Liver (tissue), 9 donors: Measurements from ENCODE around the gene SLC22A12. TPM values are rescaled to one million over a fixed set of nuclear protein-coding genes. Genes with fewer than 3 reads are reported as not detected.

Experiments used
- DNase-seq: peaks from one replicate; pipeline ENCODE4 v3.0.0-alpha.2; 2017; ENCODE audit warnings: low spot score
- H3K27ac ChIP-seq, 2 donors: one replicate each; pipeline ENCODE4 v1.7.0; 2013; ENCODE audit warnings: inconsistent platforms in 2 of 2, low read length in 2 of 2, control low read depth in 1 of 2, low read depth in 1 of 2, mild to moderate bottlenecking in 1 of 2
- H3K27me3 ChIP-seq, 4 donors: one replicate each; pipeline versions ENCODE4 v1.6.1 to v1.7.0; 2013; ENCODE audit warnings: low read length in 3 of 4, inconsistent platforms in 1 of 4, mild to moderate bottlenecking in 1 of 4, moderate library complexity in 1 of 4; ENCODE audit not compliant: control insufficient read depth in 4 of 4, insufficient read depth in 4 of 4
- H3K36me3 ChIP-seq, 4 donors: one replicate each; pipeline versions ENCODE4 v1.6.1 to v1.7.0; 2013; ENCODE audit warnings: low read length in 3 of 4, mild to moderate bottlenecking in 3 of 4, low read depth in 1 of 4, moderate library complexity in 1 of 4; ENCODE audit not compliant: control insufficient read depth in 4 of 4, insufficient read depth in 3 of 4
- H3K4me1 ChIP-seq, 4 donors: one replicate each; pipeline versions ENCODE4 v1.6.1 to v1.7.0; 2013; ENCODE audit warnings: low read length in 3 of 4, mild to moderate bottlenecking in 3 of 4, moderate library complexity in 1 of 4; ENCODE audit not compliant: control insufficient read depth in 4 of 4, insufficient read depth in 4 of 4
- H3K4me3 ChIP-seq, 3 donors: one replicate each; pipeline versions ENCODE4 v1.6.1 to v1.7.0; 2013; ENCODE audit warnings: low read length in 3 of 3, control low read depth in 1 of 3, low read depth in 1 of 3, mild to moderate bottlenecking in 1 of 3
- H3K9ac ChIP-seq, 2 donors: one replicate each; pipeline ENCODE4 v1.7.0; 2013; ENCODE audit warnings: low read length in 2 of 2, mild to moderate bottlenecking in 2 of 2, moderate library complexity in 2 of 2, control low read depth in 1 of 2, low read depth in 1 of 2
- H3K9me3 ChIP-seq, 4 donors: one replicate each; pipeline versions ENCODE4 v1.6.1 to v1.7.0; 2013; ENCODE audit warnings: low read length in 3 of 4; ENCODE audit not compliant: control insufficient read depth in 4 of 4
- ATF3 ChIP-seq: IDR thresholded peaks from 2 replicates; pipeline ENCODE4 v1.6.1; 2016; ENCODE audit warnings: antibody characterized with exemption
- CTCF ChIP-seq: fragments of 150-350 bp; IDR thresholded peaks from 2 replicates; pipeline ENCODE4 v1.5.1; 2017; ENCODE audit warnings: improper control_type of control experiment, low read depth, low read length; ENCODE audit not compliant: missing input control
- EGR1 ChIP-seq, 2 donors: IDR thresholded peaks; 2 replicates each; pipeline ENCODE4 v1.6.1; 2016 to 2018; ENCODE audit warnings: antibody characterized with exemption in 2 of 2, low read depth in 2 of 2
- FOXA1 ChIP-seq: IDR thresholded peaks from 2 replicates; pipeline ENCODE4 v1.6.1; 2016; ENCODE audit warnings: antibody characterized with exemption
- FOXA2 ChIP-seq: IDR thresholded peaks from 2 replicates; pipeline ENCODE4 v1.6.1; 2016; ENCODE audit warnings: antibody characterized with exemption
- GABPA ChIP-seq, 2 donors: IDR thresholded peaks in 1 of 2; conservative IDR thresholded peaks in 1 of 2; 2 replicates each; pipeline ENCODE4 v1.6.1; 2016; ENCODE audit warnings: antibody characterized with exemption in 2 of 2, mild to moderate bottlenecking in 1 of 2, moderate library complexity in 1 of 2
- HNF4G ChIP-seq: IDR thresholded peaks from 2 replicates; pipeline ENCODE4 v1.6.1; 2016; ENCODE audit warnings: antibody characterized with exemption
- NR2F2 ChIP-seq: IDR thresholded peaks from 2 replicates; pipeline ENCODE4 v1.6.1; 2016; ENCODE audit warnings: antibody characterized with exemption
- RAD21 ChIP-seq, 2 donors: IDR thresholded peaks; 2 replicates each; pipeline ENCODE4 v1.6.1; 2016; ENCODE audit warnings: antibody characterized with exemption in 2 of 2, mild to moderate bottlenecking in 2 of 2
- REST ChIP-seq: IDR thresholded peaks from 2 replicates; pipeline ENCODE4 v1.6.1; 2016; ENCODE audit warnings: antibody characterized with exemption, mild to moderate bottlenecking
- YY1 ChIP-seq: IDR thresholded peaks from 2 replicates; pipeline ENCODE4 v1.6.1; 2016; ENCODE audit warnings: antibody characterized with exemption, mild to moderate bottlenecking
- WGBS: extraction: QIAGEN DNeasy Blood & Tissue Kit; methylation state at CpG from one replicate; pipeline ENCODE4 v1.1.7; 2013; 5-methylcytosine and 5-hydroxymethylcytosine counted together
- polyA plus RNA-seq, 2 donors: library from polyadenylated mRNA; stranded (reverse) in 1 of 2; unstranded in 1 of 2; fragments of 200-250 nt in 1 of 2; fragments of >200 nt in 1 of 2; fragmentation: Nextera tagmentation in 1 of 2; extraction: Ambion mirVana in 1 of 2; gene quantifications; one replicate each; pipeline versions ENCODE4 v1.2.1 to v1.2.3, GENCODE V29; 2013 to 2015
- total RNA-seq, 2 donors: library from RNA; depleted of rRNA; stranded (reverse); fragments of >200 nt; gene quantifications; one replicate each; pipeline ENCODE4 v1.2.3, GENCODE V29; 2014
- donor health status: healthy.
- donor health status: healthy.
- donor health status: healthy.
- donor health status: healthy.
- donor health status: healthy.

Gene SLC22A12
- total and polyA plus RNA-seq, 4 donors: under 0.01 to 0.02 TPM; not detected in 2

- H3K9me3 ChIP-seq: peaks cover 0 to 2% (median 0%) of the 10 kb centered on the region in 4 donors
- H3K4me1 ChIP-seq: no peaks in the 10 kb centered on the region
- WGBS: 89% methylated on average over 15 of the region's 15 CpGs
- H3K4me3 ChIP-seq: no peak overlapping the region
- TF ChIP-seq GABPA (IDR thresholded peaks at IDR 0.05 in 1 of 2, conservative IDR thresholded peaks at IDR 0.05 in 1 of 2) (no peak), EGR1 (IDR thresholded peaks at IDR 0.05; ENCODE audit: low read depth in 2 of 2) (no peak), HNF4G (no peak), ATF3 (no peak), FOXA2 (no peak), CTCF (no peak), YY1 (no peak), RAD21 (IDR thresholded peaks at IDR 0.05) (no peak), NR2F2 (no peak)
- no peaks in the 10 kb centered on the region for H3K36me3 ChIP-seq
- no peak overlapping the region for H3K9ac ChIP-seq
- no peak for DNase-seq
- H3K27ac ChIP-seq: no peak overlapping the region
- no peaks in the 10 kb centered on the region for H3K27me3 ChIP-seq
Observed at GRCh38 chr11:64582885-64583284, 8.1 kb upstream of the SLC22A12 start.

- H3K27ac ChIP-seq: no peak overlapping the region
- no peak for DNase-seq
- no peaks in the 10 kb centered on the region for H3K36me3 ChIP-seq
- no peak overlapping the region for H3K9ac ChIP-seq
- TF ChIP-seq REST (no peak), FOXA1 (no peak), NR2F2 (no peak), YY1 (no peak)
- H3K27me3 ChIP-seq: no peaks in the 10 kb centered on the region
- no peaks in the 10 kb centered on the region for H3K4me1 ChIP-seq
- H3K9me3 ChIP-seq: peaks cover 0 to 4% (median under 1%) of the 10 kb centered on the region in 4 donors
- WGBS: 88% methylated on average over 28 of the region's 28 CpGs
- H3K4me3 ChIP-seq: no peak overlapping the region
Observed at GRCh38 chr11:64583296-64584262, 7.4 kb upstream of the SLC22A12 start.
